ENCODE measurements around the gene ZNF786. TPM values are rescaled to one million over a fixed set of nuclear protein-coding genes. Genes with fewer than 3 reads are reported as not detected.

ZNF786 gene
- total RNA-seq, 6 donors from 2014 or later, result 1.7 to 9.0 (median 7.6) TPM

DNA sequence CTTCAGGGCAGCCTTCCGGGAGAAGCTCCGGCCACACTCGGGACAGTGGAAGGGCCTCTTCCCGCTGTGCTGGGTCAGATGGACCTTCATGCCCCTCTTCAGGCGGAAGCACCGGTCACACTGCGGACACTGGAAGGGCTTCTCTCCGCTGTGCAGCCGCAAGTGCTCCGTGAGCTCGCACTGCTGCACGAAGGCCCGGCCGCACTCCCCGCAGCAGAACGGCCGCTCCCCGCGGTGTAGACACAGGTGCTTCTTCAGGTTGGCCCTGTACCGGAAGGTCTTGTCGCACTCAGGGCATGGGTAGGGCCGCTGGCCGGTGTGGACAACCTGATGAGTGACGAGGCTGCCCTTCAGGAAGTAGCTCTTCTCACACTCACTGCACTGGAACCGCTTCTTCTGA is 14.2 kb upstream of the ZNF786 start:
- no peak overlapping the region for H3K4me3 ChIP-seq
- peak in 1 of 2 donors; percentile 81 for DNase-seq
- no peak overlapping the region for H3K27ac ChIP-seq
- WGBS, 2 donors, result 94 to 96% methylated on average over 15 to 25 of the region's 25 CpGs
- H3K4me1 ChIP-seq, result no peaks in the 10 kb centered on the region
- no peaks in the 10 kb centered on the region for H3K27me3 ChIP-seq
- H3K9me3 ChIP-seq, result no peaks in the 10 kb centered on the region
- peaks cover 0 to 8% (median 0%) of the 10 kb centered on the region in 4 donors for H3K36me3 ChIP-seq
- TF ChIP-seq POLR2AphosphoS5 (IDR thresholded peaks at IDR 0.05), result no peak
- ATAC-seq (ENCODE audit: low FRiP score in 2 of 2), result peak in 1 of 2 donors; percentile 23

DNA sequence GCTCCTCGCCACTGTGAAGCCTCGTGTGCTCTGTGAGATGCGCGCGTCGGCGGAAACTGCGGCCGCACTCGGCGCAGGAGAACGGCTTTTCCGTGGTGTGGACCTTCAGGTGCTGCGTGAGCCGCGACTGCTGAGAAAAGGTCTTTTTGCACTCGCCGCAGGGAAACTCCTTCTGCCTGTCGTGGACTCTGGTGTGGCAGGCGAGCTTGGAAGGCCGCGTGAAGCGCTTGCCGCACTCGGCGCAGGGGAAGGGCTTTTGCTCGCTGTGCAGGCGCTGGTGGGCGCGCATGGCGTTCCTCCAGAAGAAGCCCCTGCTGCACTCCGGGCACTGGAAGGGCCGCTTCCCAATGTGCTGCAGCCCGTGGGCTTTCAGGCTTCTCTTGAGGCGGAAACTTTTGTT is 13.7 kb upstream of the ZNF786 start:
- Histone ChIP-seq H3K4me3 (no peak overlapping the region), H3K36me3 (peaks cover 0 to 8% (median 0%) of the 10 kb centered on the region in 4 donors), H3K4me1 (no peaks in the 10 kb centered on the region), H3K27me3 (no peaks in the 10 kb centered on the region), H3K27ac (no peak overlapping the region), H3K9me3 (no peaks in the 10 kb centered on the region)
- DNase-seq (peak in 1 of 2 donors; percentile 72), ATAC-seq (ENCODE audit: low FRiP score in 2 of 2) (peak in 1 of 2 donors; percentile 24)
- 97% methylated on average over 29 to 35 of the region's 35 CpGs for WGBS, 2 donors
- TF ChIP-seq EP300 (IDR thresholded peaks at IDR 0.05), result no peak

DNA sequence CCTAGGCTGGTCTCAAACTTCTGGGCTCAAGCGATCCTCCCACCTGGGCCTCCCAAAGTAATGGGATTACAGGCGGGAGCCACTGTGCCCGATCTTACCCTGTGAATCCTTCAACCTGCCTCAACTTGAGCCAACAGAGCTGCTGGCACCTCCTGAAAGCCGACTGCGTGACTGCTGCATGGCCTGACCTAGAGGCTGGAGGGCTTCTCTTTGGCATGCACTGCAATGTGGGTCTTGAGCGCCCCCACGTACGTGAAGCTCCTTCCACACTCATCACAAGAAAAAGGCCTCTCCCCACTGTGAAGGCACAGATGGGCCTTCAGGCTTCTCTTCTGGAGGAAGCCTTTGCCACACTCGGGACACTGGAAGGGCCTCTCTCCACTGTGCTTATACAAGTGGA is 12.9 kb upstream of the ZNF786 start:
- DNase-seq (no peak), ATAC-seq (ENCODE audit: low FRiP score in 2 of 2) (no peak)

DNA sequence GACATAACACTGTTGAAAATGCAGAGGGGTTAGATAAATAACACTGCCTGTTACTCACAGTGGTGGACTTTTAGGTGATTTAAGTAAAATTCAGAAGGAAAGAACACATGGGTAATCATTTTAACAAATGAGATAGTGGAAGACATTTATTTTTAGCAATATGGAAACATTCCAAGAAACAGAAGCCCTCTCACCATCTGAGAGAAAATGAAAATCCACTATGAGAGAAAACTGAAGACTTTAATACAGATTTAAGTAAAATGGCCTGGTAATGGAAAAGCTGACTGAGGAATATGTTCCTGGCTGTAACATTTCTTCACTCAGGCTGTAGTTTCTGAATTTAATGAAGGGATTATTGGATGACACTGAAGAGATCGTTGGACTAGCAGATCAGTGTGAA is 12.1 kb upstream of the ZNF786 start:
- Histone ChIP-seq H3K36me3 (peaks cover 0 to 8% (median 0%) of the 10 kb centered on the region in 4 donors), H3K27me3 (no peaks in the 10 kb centered on the region), H3K4me1 (no peaks in the 10 kb centered on the region), H3K27ac (no peak overlapping the region), H3K9me3 (no peaks in the 10 kb centered on the region), H3K4me3 (no peak overlapping the region)
- TF ChIP-seq EP300 (IDR thresholded peaks at IDR 0.05) (no peak), POLR2A (IDR thresholded peaks at IDR 0.05) (no peak), POLR2AphosphoS5 (IDR thresholded peaks at IDR 0.05) (no peak)
- TF ChIP-seq, protein P1, sequence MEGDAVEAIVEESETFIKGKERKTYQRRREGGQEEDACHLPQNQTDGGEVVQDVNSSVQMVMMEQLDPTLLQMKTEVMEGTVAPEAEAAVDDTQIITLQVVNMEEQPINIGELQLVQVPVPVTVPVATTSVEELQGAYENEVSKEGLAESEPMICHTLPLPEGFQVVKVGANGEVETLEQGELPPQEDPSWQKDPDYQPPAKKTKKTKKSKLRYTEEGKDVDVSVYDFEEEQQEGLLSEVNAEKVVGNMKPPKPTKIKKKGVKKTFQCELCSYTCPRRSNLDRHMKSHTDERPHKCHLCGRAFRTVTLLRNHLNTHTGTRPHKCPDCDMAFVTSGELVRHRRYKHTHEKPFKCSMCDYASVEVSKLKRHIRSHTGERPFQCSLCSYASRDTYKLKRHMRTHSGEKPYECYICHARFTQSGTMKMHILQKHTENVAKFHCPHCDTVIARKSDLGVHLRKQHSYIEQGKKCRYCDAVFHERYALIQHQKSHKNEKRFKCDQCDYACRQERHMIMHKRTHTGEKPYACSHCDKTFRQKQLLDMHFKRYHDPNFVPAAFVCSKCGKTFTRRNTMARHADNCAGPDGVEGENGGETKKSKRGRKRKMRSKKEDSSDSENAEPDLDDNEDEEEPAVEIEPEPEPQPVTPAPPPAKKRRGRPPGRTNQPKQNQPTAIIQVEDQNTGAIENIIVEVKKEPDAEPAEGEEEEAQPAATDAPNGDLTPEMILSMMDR (IDR thresholded peaks at IDR 0.05), result no peak
- ATAC-seq (ENCODE audit: low FRiP score in 2 of 2), result no peak
- 85 to 94% methylated on average over 1 of the region's 1 CpG for WGBS, 2 donors
- no peak for DNase-seq

More for the DNA sequence above, 12.9 kb upstream of the ZNF786 start:
- WGBS, 2 donors, result 91 to 94% methylated on average over 7 to 9 of the region's 9 CpGs
- Histone ChIP-seq H3K4me3 (no peak overlapping the region), H3K4me1 (no peaks in the 10 kb centered on the region), H3K36me3 (peaks cover 0 to 8% (median 0%) of the 10 kb centered on the region in 4 donors), H3K27me3 (no peaks in the 10 kb centered on the region), H3K9me3 (no peaks in the 10 kb centered on the region), H3K27ac (no peak overlapping the region)
- TF ChIP-seq POLR2AphosphoS5 (IDR thresholded peaks at IDR 0.05), result no peak
- TF ChIP-seq EP300 (IDR thresholded peaks at IDR 0.05), result no peak
- TF ChIP-seq POLR2A (IDR thresholded peaks at IDR 0.05), result no peak
- TF ChIP-seq, protein P1 (IDR thresholded peaks at IDR 0.05), result no peak

DNA sequence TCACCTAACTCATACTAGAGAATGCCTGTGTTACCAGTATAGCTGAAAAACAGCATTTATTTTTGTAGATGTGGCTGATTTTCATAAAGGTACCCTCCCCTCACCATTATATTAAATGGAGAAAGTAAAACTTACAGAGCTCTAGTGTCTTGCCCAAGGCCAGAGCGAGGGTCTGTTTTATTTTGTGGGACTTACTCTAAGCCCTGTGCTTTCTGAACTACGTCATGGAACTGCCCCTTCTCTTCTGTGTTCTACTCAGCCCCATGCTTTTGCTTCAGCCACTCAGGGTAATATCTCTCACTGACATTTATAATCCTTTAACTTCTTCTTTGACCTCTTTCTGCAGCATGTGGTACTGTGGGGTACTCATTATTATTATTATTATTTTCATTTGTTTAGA is 10.3 kb upstream of the ZNF786 start:
- Histone ChIP-seq H3K27ac (no peak overlapping the region), H3K4me3 (no peak overlapping the region), H3K9me3 (no peaks in the 10 kb centered on the region), H3K27me3 (no peaks in the 10 kb centered on the region), H3K36me3 (peaks cover 0 to 8% (median 0%) of the 10 kb centered on the region in 4 donors), H3K4me1 (no peaks in the 10 kb centered on the region)
- TF ChIP-seq, protein P1 (IDR thresholded peaks at IDR 0.05), result no peak
- TF ChIP-seq POLR2AphosphoS5 (IDR thresholded peaks at IDR 0.05), result no peak
- no peak for TF ChIP-seq POLR2A (IDR thresholded peaks at IDR 0.05)
- no peak for TF ChIP-seq EP300 (IDR thresholded peaks at IDR 0.05)
- WGBS, 2 donors, result 95 to 100% methylated on average over 2 of the region's 2 CpGs
- ATAC-seq (ENCODE audit: low FRiP score in 2 of 2), result no peak
- no peak for DNase-seq

DNA sequence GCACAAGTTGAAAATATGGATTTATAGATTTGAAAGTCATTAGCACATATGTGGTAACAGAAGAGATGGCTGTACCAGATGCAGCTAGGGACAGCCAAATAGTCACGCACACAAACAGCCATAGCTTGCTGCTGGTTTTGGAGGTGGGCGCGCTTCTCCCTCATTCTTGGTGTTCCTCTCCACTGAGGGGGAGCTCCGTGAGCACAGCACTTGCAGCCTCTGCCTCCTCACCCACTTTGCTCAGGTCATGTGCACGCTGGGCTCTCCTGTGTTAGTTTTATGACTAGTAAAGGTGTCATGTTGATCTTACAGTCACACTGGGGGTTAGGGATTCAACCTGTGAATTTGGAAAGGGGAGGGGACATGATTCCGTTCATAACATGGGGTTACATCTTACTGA is 8.5 kb upstream of the ZNF786 start:
- Histone ChIP-seq H3K27me3 (no peaks in the 10 kb centered on the region), H3K27ac (no peak overlapping the region), H3K4me3 (no peak overlapping the region), H3K4me1 (no peaks in the 10 kb centered on the region), H3K9me3 (no peaks in the 10 kb centered on the region), H3K36me3 (peaks cover 0 to 4% (median 0%) of the 10 kb centered on the region in 4 donors)
- DNase-seq, result no peak
- ATAC-seq (ENCODE audit: low FRiP score in 2 of 2), result no peak
- no peak for TF ChIP-seq EP300 (IDR thresholded peaks at IDR 0.05)
- no peak for TF ChIP-seq POLR2AphosphoS5 (IDR thresholded peaks at IDR 0.05)
- TF ChIP-seq POLR2A (IDR thresholded peaks at IDR 0.05), result no peak
- TF ChIP-seq, protein P1 (IDR thresholded peaks at IDR 0.05), result no peak
- WGBS, 2 donors, result 86 to 90% methylated on average over 6 of the region's 6 CpGs

Measured in upper lobe of left lung (tissue), 6 donors.